ENCODE measurements around the gene TGFBR3L.

Gene TGFBR3L

DNA sequence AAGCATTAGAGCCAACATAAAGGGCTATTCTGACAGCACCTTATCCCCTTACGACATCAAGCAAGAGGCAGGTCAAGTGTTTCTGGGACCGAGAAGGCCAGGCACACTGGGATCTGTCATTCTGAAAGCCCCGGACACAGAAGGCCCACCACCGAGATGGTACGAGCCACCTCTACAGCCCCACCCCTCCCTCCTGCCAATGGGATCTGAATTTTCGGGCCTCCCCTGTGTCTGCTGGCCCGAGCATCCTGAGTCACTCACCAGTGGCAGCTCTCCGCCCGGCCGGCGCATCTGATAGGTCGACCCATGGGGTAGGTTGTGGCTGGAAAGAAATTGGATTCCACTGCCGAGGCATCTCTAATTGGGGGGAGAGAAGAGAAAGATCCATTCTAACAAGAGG, 26.2 kb downstream of the TGFBR3L start:
- H3K27ac ChIP-seq = no peak overlapping the region
- TF ChIP-seq, protein P1, sequence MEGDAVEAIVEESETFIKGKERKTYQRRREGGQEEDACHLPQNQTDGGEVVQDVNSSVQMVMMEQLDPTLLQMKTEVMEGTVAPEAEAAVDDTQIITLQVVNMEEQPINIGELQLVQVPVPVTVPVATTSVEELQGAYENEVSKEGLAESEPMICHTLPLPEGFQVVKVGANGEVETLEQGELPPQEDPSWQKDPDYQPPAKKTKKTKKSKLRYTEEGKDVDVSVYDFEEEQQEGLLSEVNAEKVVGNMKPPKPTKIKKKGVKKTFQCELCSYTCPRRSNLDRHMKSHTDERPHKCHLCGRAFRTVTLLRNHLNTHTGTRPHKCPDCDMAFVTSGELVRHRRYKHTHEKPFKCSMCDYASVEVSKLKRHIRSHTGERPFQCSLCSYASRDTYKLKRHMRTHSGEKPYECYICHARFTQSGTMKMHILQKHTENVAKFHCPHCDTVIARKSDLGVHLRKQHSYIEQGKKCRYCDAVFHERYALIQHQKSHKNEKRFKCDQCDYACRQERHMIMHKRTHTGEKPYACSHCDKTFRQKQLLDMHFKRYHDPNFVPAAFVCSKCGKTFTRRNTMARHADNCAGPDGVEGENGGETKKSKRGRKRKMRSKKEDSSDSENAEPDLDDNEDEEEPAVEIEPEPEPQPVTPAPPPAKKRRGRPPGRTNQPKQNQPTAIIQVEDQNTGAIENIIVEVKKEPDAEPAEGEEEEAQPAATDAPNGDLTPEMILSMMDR (conservative IDR thresholded peaks at IDR 0.05) = no peak

DNA sequence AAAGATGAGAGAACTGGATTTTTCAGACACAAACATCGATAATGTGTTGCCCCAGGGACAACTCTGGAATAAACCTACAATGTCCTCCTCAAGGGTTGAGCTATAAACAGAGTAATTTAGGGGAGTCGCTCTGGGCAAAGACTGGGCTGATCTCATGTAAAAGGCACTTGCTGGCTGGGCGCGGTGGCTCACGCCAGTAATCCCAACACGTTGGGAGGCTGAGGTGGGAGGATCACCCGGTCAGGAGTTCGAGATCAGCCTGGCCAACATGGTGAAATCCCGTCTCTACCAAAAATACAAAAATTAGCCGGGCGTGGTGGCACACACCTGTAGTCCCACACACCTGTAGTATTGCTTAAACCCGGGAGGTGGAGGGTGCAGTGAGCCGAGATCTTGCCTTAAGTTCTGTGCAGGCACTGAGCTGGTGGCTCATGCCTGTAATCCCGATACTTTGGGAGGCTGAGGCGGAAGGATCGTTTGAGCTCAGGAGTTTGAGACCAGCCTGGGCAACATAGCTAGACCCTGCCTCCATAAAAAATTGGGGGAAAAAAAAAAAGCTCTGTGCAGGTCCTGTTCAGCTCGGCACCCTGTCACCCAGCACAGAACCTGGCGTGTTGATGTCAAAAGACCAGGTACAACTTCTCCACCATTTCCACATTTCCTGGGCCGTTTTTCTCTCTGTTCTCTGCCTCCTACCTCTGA, 27.4 kb downstream of the TGFBR3L start:
- peak overlapping the region; percentile 81 for H3K27ac ChIP-seq
- TF ChIP-seq, protein P1 (conservative IDR thresholded peaks at IDR 0.05) = no peak

DNA sequence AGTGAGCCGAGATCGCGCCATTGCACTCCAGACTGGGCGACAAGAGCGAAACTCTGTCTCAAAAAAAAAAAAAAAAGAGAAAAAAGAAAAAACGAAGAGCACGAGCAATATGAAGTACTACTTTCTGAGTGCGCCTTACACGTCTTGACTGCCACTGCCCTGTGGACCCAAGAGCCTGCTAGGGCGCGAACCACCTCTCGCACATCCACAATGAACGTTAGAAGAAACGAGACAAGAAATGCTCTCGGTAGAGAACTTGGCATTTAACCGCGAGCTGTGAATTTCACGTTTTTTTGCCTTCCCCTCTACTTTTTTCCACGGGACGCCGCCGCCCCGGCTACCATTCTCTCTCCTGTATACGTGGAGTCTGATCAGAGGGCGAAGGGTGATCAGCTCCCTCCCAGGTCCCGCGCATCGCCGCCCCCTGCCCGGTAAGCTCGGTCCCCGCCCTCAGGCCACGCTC, 28.4 kb downstream of the TGFBR3L start:
- peak overlapping the region; percentile 81 for H3K27ac ChIP-seq

DNA sequence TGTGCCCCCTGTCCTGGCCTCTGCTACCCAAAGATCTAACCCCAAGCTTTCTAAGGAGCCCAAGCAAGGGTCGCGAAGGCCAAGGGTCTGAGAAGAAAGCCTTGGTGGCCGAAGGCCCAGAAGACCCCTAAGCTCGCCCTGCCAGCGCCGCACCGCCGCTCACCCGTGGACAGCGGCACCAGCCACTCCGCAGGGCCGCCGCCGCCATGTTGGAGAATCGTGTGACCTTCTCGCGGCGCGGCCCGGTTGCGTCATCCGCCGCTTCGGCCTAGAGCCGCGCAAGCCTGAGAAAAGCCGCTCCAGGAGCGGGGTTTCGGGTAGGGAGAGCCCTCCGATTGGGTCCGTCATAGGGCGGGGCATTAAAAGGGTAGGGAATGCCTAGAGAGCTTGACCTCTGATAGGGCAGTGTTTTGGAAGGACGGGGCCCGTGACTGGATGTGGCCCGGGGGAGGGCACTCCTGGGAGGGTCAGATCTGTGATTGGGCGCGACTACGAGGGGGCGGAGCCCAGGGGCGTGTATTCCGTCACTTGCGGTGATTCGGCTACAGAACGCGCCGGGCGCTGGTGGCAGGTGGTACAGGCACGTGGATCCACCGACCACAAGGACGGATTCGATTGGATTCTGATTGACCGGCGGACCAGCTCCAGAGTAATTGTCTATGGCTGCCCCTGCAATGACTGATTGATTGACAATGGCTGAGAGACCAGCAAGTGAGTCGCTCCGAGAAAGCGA, 29.0 kb downstream of the TGFBR3L start, which contains the start of gene TIMM44:
Gene TIMM44 (minus strand): TSS at position 223 of the 733 bp plus-strand sequence. CDS start 15 bp downstream, at position 208.
- peak within 1 kb of the TSS; percentile 81 for H3K27ac ChIP-seq
- TF ChIP-seq, protein P1 (conservative IDR thresholded peaks at IDR 0.05) = no peak

More for the DNA sequence above, 28.4 kb downstream of the TGFBR3L start:
- TF ChIP-seq, protein P1 (conservative IDR thresholded peaks at IDR 0.05) = no peak

DNA sequence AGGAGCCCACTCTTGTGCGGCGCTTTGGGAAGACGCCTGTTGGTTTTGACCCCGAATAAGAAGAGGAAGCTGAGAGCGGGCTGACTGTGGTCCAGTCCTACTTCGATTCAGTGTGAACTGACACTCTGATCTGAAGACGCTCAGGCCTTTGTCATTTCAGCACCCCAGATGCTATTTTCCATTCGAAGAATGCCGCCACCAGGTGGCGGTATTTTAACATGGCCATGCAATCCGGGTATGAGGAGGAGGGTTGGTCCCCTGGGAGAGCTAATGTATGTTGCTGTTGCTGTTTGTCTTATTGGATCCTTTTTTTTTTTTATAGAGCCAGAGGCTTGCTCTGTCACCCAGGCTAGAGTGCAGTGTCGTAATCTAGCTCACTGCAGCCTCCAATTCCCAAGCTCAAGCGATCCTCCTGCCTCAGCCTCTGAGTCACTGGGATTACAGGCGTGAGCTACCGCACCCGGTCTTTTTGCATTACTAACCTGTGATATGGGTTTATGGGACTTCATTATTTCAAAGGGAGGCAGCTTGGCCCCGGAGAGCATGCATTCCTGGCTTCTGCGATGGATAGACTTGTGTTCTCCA, 29.6 kb downstream of the TGFBR3L start:
- peak overlapping the region; percentile 81 for H3K27ac ChIP-seq
- TF ChIP-seq, protein P1 (conservative IDR thresholded peaks at IDR 0.05) = peak; percentile 80

DNA sequence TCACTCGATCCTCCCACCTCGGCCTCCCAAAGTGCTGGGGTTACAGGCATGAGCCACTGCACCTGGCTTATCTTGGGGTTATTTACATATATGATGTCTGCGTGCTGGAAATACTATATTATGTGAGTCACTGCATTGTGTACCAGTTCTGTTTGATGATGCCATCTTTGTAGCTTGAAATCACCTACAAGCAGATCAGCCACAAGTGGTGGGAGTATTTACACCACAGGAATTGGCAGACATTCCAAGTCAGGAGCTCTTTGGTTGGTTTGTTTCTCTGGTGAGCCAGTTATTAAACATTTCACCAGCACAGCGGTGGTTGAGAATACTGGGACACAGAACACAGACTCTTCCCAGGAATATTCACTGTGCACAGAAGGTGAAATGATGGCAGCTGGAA, 33.3 kb downstream of the TGFBR3L start:
- H3K27ac ChIP-seq = no peak overlapping the region
- TF ChIP-seq, protein P1 (conservative IDR thresholded peaks at IDR 0.05) = no peak

DNA sequence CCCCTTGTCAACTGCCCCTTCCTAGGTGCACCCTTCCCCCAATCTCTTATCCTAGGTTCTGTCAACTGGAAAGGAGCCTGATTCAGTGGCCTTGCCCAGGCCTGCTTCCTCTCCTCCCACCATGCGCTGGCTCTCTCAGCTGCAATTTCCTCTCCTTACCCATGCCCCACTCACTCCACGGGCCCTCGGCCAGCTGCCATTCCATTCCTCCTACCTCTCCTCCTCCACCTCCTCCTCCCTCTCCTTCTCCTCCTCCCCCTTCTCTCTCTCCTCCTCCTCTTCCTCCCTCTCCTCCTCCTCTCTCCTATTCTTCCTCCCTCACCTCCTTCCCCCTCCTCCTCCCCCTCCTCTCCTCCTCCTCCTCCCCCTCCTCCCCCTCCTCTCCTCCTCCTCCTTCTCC, 38.4 kb downstream of the TGFBR3L start:
- TF ChIP-seq, protein P1 (conservative IDR thresholded peaks at IDR 0.05) = no peak
- H3K27ac ChIP-seq = no peak overlapping the region
